Kidney epithelial cell (primary cell): ENCODE measurements around the gene PHOSPHO1. TPM values are rescaled to one million over a fixed set of nuclear protein-coding genes. Genes with fewer than 3 reads are reported as not detected.
"Not testable (repeated sequence)": the region's sequence is repeated elsewhere in the genome, so short reads cannot be mapped to it uniquely, and the experiment has no call there.

ENCODE experiments used
- DNase-seq: peaks from one replicate; pipeline ENCODE4 v3.0.0-alpha.2; 2010; ENCODE audit warnings: low read depth
- H3K27me3 ChIP-seq: 2 replicates; pipeline ENCODE4 v1.6.0; 2011; ENCODE audit warnings: low read length; ENCODE audit not compliant: control insufficient read depth, insufficient read depth
- H3K36me3 ChIP-seq: 2 replicates; pipeline ENCODE4 v1.5.1; 2011; ENCODE audit warnings: low read length; ENCODE audit not compliant: control insufficient read depth, insufficient read depth
- H3K4me3 ChIP-seq: 2 replicates; pipeline ENCODE4 v1.5.1; 2011; ENCODE audit warnings: low read depth, mild to moderate bottlenecking, control low read depth, low read length
- total RNA-seq: library from RNA; depleted of rRNA; stranded (reverse); fragments of >200 nt; gene quantifications from 2 replicates; pipeline ENCODE4 v1.2.3, GENCODE V29; 2015
- TF ChIP-seq, protein P1 (sequence below): IDR thresholded peaks from 2 replicates; pipeline ENCODE4 v1.5.1; 2011; ENCODE audit warnings: mild to moderate bottlenecking, moderate library complexity, low read length, control low read depth, inconsistent platforms; ENCODE audit not compliant: insufficient read depth, poor library complexity, severe bottlenecking

PHOSPHO1 gene
- total RNA-seq, 1 donor from 2014 or later, result not detected

DNA sequence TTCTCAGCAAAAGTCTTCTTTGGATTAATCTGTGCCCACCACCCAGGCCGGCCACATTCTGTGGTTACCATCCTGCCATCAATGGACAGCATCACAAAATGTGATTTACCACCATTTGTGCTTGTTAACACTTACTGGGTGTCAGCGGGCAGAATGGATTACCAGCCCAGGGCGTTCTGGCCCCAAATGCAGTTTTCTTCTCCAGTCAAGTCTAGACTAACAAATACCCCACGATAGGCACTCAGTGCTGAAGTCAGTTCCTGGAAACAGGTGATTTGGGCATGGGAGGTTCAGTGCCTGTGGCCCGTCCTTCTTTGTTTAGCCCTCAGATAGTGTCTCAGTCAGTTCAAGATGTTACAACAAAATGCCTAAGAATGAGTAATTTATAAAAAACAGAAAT is 38.8 kb upstream of the PHOSPHO1 start:
- no peak for DNase-seq
- H3K36me3 ChIP-seq, result no peaks in the 10 kb centered on the region
- no peaks in the 10 kb centered on the region for H3K27me3 ChIP-seq
- no peak overlapping the region for H3K4me3 ChIP-seq
- TF ChIP-seq, protein P1, sequence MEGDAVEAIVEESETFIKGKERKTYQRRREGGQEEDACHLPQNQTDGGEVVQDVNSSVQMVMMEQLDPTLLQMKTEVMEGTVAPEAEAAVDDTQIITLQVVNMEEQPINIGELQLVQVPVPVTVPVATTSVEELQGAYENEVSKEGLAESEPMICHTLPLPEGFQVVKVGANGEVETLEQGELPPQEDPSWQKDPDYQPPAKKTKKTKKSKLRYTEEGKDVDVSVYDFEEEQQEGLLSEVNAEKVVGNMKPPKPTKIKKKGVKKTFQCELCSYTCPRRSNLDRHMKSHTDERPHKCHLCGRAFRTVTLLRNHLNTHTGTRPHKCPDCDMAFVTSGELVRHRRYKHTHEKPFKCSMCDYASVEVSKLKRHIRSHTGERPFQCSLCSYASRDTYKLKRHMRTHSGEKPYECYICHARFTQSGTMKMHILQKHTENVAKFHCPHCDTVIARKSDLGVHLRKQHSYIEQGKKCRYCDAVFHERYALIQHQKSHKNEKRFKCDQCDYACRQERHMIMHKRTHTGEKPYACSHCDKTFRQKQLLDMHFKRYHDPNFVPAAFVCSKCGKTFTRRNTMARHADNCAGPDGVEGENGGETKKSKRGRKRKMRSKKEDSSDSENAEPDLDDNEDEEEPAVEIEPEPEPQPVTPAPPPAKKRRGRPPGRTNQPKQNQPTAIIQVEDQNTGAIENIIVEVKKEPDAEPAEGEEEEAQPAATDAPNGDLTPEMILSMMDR, result no peak

DNA sequence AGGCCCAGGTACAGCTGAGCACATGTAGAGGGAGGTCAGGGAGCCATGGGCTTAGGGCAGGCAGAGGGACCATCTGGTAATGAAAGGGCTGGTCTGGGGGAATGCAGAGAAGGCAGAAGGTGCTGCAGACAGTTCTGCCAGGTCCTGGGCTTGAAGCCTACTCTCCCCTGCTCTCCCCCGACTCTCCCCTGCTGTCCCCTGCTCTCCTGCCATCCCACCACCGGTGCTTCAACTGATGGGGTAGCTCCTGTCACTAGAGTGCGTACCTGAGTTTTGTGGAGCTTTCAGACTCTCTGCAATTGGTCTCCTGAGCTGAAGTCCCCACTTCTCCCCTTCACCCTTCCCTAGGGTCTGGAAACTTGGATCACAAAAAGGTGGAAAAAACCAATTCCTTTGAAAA is 37.3 kb upstream of the PHOSPHO1 start:
- H3K27me3 ChIP-seq, result no peaks in the 10 kb centered on the region
- TF ChIP-seq, protein P1, result no peak
- H3K36me3 ChIP-seq, result no peaks in the 10 kb centered on the region
- DNase-seq, result no peak
- no peak overlapping the region for H3K4me3 ChIP-seq

DNA sequence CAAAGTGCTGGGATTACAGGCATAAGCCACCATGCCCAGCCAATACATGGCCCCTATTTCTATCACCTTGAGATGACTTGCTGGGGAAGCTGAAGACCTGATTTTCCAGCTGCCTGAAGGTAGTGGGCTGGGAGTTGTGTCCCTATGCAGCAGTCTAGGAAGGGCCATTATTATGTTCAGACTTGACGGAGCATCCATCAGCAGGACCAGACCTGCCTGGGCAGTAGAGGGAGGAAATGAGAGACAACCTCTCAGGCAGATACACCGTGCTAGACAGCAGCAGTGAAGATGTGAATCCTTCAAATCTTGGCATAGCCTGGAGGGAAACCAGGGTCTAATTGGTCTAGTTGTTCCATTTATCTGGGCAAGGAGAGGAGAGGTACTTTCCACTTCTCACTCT is 35.6 kb upstream of the PHOSPHO1 start:
- no peak for DNase-seq
- TF ChIP-seq, protein P1, result no peak
- Histone ChIP-seq H3K36me3 (no peaks in the 10 kb centered on the region), H3K4me3 (no peak overlapping the region), H3K27me3 (no peaks in the 10 kb centered on the region)

DNA sequence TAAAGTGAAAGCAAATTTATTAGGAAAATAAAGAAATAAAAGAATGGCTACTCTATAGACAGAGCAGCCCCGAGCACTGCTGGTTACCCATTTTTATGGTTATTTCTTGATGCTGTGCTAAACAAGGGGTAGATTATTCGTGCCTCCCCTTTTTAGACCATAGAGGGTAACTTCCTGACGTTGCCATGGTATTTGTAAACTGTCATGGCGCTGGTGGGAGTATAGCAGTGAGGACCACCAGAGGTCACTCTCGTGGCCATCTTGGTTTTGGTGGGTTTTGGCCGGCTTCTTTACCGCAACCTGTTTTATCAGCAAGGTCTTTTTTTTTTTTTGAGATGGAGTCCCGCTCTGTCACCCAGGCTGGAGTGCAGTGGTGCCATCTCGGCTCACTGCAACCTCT is 31.0 kb upstream of the PHOSPHO1 start:
- not testable (repeated sequence) for H3K27me3 ChIP-seq, DNase-seq, H3K4me3 ChIP-seq, H3K36me3 ChIP-seq

DNA sequence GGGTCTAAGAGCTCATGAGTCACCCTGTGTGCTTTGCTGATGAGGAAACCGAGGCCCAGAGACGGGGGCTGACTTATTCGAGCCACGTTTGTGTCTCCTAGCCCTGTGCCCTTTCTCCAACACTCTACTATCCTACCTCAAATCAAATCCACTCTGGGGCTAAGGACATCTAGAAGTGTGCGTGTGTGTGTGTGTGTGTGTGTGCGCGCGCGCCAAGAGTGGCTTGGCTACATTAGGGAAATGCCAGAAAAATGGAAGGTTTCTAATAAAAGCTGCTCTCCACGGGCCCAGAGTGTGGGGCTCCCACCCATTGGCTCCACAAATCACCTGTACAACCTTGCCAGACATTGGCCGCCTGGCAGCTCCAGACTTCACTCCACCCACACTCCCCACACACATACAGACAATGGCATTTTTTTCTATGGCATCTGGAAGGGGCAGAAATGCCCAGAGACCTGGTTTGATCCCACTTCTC is 30.3 kb upstream of the PHOSPHO1 start:
- H3K4me3 ChIP-seq, result peak overlapping the region; percentile 33
- no peaks in the 10 kb centered on the region for H3K27me3 ChIP-seq
- TF ChIP-seq, protein P1, result no peak
- DNase-seq, result peak; percentile 49
- no peaks in the 10 kb centered on the region for H3K36me3 ChIP-seq

DNA sequence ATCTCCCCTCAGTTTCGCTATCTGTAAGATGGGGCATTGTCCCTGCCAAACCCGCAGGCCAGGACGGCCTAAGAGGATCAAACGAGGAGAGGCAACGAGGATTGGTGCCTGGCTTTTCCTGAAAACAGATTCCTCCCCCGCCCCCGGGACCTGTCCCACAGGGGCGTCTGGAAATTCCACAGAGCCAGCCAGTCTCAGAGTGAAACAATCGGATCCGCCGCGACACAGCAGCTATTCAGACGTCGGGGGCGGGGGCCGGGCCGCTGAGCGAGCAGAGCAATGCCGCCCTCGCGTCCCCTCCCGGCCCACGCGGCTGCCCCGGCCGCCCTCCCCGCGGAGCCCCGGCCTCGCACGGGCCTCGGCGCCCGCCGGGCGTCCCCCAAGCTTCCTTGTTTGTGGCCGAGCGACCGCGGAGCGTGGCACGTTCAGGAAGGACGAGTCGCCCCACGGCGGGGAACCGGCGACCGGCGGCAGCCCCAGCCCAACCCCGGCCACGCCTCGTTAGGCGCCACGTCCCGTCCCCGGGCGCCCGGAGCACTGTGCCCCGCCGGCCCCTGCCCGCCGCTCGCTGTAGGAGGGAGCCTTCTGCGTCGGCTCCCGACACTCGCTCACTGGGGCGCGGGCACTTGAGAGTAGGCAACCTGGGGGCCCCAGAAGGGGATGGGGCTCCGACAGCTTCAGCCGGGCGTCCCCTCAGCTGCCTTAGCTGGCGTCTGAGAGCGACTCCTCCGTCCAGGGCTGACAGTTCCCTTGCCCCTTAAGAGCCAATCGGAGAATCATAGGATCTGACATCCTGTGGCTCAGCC is 29.6 kb upstream of the PHOSPHO1 start:
- Histone ChIP-seq H3K27me3 (no peaks in the 10 kb centered on the region), H3K36me3 (no peaks in the 10 kb centered on the region), H3K4me3 (peak overlapping the region; percentile 33)
- TF ChIP-seq, protein P1, result no peak
- DNase-seq, result no peak
